Nephron (organoid): ENCODE results near the gene STK4.

Source experiments
- H3K27ac Mint-ChIP-seq, 3 experiments: 2 replicates each; pipeline ENCODE4 v1.8.0; 2020; ENCODE audit warnings: mixed read lengths in 3 of 3, mild to moderate bottlenecking in 2 of 3, moderate library complexity in 1 of 3
- H3K27me3 Mint-ChIP-seq: 2 replicates; pipeline ENCODE4 v1.8.0; 2021; ENCODE audit warnings: low read depth, mild to moderate bottlenecking, moderate library complexity, mixed read lengths
- H3K36me3 Mint-ChIP-seq: 2 replicates; pipeline ENCODE4 v1.8.0; 2020; ENCODE audit warnings: low read depth, mixed read lengths
- H3K4me1 Mint-ChIP-seq: 2 replicates; pipeline ENCODE4 v1.8.0; 2020; ENCODE audit warnings: mixed read lengths
- H3K4me3 Mint-ChIP-seq, 3 experiments: 2 replicates each; pipeline ENCODE4 v1.8.0; 2020; ENCODE audit warnings: mild to moderate bottlenecking in 3 of 3, mixed read lengths in 3 of 3, moderate library complexity in 2 of 3
- H3K9me3 Mint-ChIP-seq: 2 replicates; pipeline ENCODE4 v1.8.0; 2020; ENCODE audit warnings: mixed read lengths
- CTCF ChIP-seq, 3 experiments: fragments of 200-600 bp; sonication (generic); IDR thresholded peaks; one replicate each; pipeline ENCODE4 v1.5.0; 2021; ENCODE audit warnings: antibody characterized with exemption in 3 of 3; ENCODE audit not compliant: unreplicated experiment in 3 of 3

STK4 gene

GRCh38 chr20:45112754-45113153, 146.4 kb downstream of the STK4 start:
- H3K27me3 Mint-ChIP-seq = peaks cover 34% of the 10 kb centered on the region
- H3K36me3 Mint-ChIP-seq = no peaks in the 10 kb centered on the region
- no peak overlapping the region for H3K27ac Mint-ChIP-seq
- no peaks in the 10 kb centered on the region for H3K4me1 Mint-ChIP-seq
- H3K4me3 Mint-ChIP-seq = no peak overlapping the region
- TF ChIP-seq CTCF (IDR thresholded peaks at IDR 0.05; ENCODE audit: unreplicated experiment in 3 of 3) = no peak
- no peaks in the 10 kb centered on the region for H3K9me3 Mint-ChIP-seq

- Mint-ChIP-seq H3K4me3 (no peak overlapping the region), H3K36me3 (no peaks in the 10 kb centered on the region), H3K27me3 (peaks cover 33% of the 10 kb centered on the region), H3K9me3 (no peaks in the 10 kb centered on the region), H3K4me1 (no peaks in the 10 kb centered on the region), H3K27ac (no peak overlapping the region)
- TF ChIP-seq CTCF (IDR thresholded peaks at IDR 0.05; ENCODE audit: unreplicated experiment in 3 of 3) = no peak
These were observed 147.6 kb downstream of the STK4 start for GRCh38 chr20:45113865-45114264.

- Mint-ChIP-seq H3K4me1 (no peaks in the 10 kb centered on the region), H3K9me3 (no peaks in the 10 kb centered on the region), H3K27me3 (peaks cover 33% of the 10 kb centered on the region), H3K4me3 (no peak within 1 kb of the TSS), H3K27ac (no peak within 1 kb of the TSS), H3K36me3 (no peaks in the 10 kb centered on the region)
- TF ChIP-seq CTCF (IDR thresholded peaks at IDR 0.05; ENCODE audit: unreplicated experiment in 3 of 3) = no peak
These were observed 148.4 kb downstream of the STK4 start, which contains the start of gene WFDC5 for GRCh38 chr20:45114465-45115385. TSS of gene WFDC5 (minus strand) at chr20:45115174. CDS start at chr20:45115083, 91 bp downstream.

- no peak overlapping the region for H3K27ac Mint-ChIP-seq
These were observed 149.1 kb downstream of the STK4 start for GRCh38 chr20:45115386-45115774.

GRCh38 chr20:45115829-45116228, 149.5 kb downstream of the STK4 start:
- H3K36me3 Mint-ChIP-seq = no peaks in the 10 kb centered on the region
- peaks cover 28% of the 10 kb centered on the region for H3K27me3 Mint-ChIP-seq
- no peak for TF ChIP-seq CTCF (IDR thresholded peaks at IDR 0.05; ENCODE audit: unreplicated experiment in 3 of 3)
- H3K9me3 Mint-ChIP-seq = no peaks in the 10 kb centered on the region
- no peak overlapping the region for H3K4me3 Mint-ChIP-seq
- H3K27ac Mint-ChIP-seq = no peak overlapping the region
- H3K4me1 Mint-ChIP-seq = no peaks in the 10 kb centered on the region

More at GRCh38 chr20:45115386-45115774, 149.1 kb downstream of the STK4 start:
- TF ChIP-seq CTCF (IDR thresholded peaks at IDR 0.05; ENCODE audit: unreplicated experiment in 3 of 3) = no peak
- H3K9me3 Mint-ChIP-seq = no peaks in the 10 kb centered on the region
- H3K36me3 Mint-ChIP-seq = no peaks in the 10 kb centered on the region
- H3K4me1 Mint-ChIP-seq = no peaks in the 10 kb centered on the region
- H3K27me3 Mint-ChIP-seq = peaks cover 28% of the 10 kb centered on the region
- H3K4me3 Mint-ChIP-seq = no peak overlapping the region

GRCh38 chr20:45117581-45117980, 151.3 kb downstream of the STK4 start:
- peaks cover 35% of the 10 kb centered on the region for H3K27me3 Mint-ChIP-seq
- no peaks in the 10 kb centered on the region for H3K4me1 Mint-ChIP-seq
- no peak overlapping the region for H3K4me3 Mint-ChIP-seq
- no peak overlapping the region for H3K27ac Mint-ChIP-seq
- no peak for TF ChIP-seq CTCF (IDR thresholded peaks at IDR 0.05; ENCODE audit: unreplicated experiment in 3 of 3)
- H3K9me3 Mint-ChIP-seq = peaks cover 2% of the 10 kb centered on the region
- no peaks in the 10 kb centered on the region for H3K36me3 Mint-ChIP-seq
